Fibroblast of pulmonary artery (primary cell): ENCODE measurements around the gene SNX17.
A peak's percentile ranks its signal among the peaks of the same experiment; 100 is the strongest.

Source experiments
- DNase-seq: peaks from one replicate; pipeline ENCODE4 v3.0.0-alpha.2; 2010; ENCODE audit warnings: low read depth
- H3K4me3 ChIP-seq: replicated peaks from 2 replicates; pipeline ENCODE4 v1.5.1; 2011; ENCODE audit warnings: low read depth, mild to moderate bottlenecking, control low read depth, low read length, moderate library complexity
- TF ChIP-seq, protein P1 (sequence below): IDR thresholded peaks from 2 replicates; pipeline ENCODE4 v1.5.1; 2011; ENCODE audit warnings: mild to moderate bottlenecking, control low read depth, low read length, inconsistent platforms; ENCODE audit errors: missing control alignments

The SNX17 gene

DNA sequence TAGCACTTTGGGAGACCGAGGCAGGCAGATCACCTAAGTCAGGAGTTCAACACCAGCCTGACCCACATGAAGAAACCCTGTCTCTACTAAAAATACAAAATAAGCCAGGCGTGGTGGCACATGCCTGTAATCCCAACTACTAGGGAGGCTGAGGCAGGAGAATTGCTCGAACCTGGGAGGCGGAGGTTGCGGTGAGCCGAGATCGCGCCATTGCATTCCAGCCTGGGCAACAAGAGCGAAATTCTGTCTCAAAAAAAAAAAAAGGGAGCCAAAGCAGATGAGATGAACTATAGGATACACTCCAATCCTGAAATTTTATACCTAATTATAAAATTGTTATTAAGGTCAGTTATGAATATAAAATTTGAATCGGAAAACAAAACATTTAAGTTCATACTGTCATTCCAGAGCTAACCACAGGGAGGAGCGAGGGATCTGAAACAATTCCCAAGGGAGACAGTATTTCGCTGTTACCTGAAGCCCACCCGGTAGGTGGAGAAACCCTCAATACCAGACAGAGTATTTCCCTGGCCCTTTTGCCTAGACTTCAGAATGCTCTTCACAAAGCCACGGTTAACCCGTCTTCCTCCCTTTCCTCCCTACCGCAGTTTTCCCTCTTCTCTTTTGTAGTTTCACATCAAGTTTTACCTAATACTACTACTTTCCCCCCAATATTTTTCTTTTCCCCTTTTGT is 37.5 kb downstream of the SNX17 start:
- DNase-seq = peak; percentile 74

DNA sequence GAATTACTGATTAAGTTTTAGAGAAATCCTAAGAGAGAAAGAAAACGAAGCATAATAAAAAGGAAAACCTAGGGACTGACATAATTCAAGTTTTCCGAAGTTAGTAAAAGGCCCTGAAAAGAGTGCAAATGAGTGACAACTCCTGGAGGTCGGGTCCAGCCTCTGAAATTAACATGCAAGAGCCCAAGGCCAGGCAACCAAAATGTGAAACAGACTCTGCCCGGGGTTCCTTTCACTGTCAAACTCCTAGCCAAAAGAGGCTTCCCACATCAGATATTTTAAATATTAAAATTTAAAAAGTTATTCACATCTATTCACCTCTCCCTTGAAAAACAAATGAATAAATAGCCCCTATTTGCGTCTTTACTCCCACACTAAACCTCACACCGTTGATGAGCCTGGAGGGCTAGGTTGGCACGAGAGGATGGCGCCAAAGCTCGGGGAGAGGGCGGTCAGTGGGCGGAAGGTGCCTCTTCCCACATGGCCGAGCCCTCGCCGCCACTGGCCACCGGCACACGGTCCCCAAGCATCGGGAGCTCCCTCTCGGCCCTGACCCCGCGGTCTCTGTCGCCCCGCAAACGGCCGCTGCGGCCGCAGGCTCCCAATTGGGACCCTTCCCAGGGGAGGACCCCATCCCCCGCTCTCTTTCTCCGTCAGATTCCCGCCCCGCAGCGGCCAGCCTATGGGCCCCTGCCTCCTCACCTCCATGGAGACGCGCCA is 38.3 kb downstream of the SNX17 start:
- DNase-seq = no peak
- peak overlapping the region; percentile 92 for H3K4me3 ChIP-seq
- TF ChIP-seq, protein P1, sequence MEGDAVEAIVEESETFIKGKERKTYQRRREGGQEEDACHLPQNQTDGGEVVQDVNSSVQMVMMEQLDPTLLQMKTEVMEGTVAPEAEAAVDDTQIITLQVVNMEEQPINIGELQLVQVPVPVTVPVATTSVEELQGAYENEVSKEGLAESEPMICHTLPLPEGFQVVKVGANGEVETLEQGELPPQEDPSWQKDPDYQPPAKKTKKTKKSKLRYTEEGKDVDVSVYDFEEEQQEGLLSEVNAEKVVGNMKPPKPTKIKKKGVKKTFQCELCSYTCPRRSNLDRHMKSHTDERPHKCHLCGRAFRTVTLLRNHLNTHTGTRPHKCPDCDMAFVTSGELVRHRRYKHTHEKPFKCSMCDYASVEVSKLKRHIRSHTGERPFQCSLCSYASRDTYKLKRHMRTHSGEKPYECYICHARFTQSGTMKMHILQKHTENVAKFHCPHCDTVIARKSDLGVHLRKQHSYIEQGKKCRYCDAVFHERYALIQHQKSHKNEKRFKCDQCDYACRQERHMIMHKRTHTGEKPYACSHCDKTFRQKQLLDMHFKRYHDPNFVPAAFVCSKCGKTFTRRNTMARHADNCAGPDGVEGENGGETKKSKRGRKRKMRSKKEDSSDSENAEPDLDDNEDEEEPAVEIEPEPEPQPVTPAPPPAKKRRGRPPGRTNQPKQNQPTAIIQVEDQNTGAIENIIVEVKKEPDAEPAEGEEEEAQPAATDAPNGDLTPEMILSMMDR = no peak

More for the DNA sequence above, 37.5 kb downstream of the SNX17 start:
- TF ChIP-seq, protein P1 = peak; percentile 68
- peak overlapping the region; percentile 92 for H3K4me3 ChIP-seq

DNA sequence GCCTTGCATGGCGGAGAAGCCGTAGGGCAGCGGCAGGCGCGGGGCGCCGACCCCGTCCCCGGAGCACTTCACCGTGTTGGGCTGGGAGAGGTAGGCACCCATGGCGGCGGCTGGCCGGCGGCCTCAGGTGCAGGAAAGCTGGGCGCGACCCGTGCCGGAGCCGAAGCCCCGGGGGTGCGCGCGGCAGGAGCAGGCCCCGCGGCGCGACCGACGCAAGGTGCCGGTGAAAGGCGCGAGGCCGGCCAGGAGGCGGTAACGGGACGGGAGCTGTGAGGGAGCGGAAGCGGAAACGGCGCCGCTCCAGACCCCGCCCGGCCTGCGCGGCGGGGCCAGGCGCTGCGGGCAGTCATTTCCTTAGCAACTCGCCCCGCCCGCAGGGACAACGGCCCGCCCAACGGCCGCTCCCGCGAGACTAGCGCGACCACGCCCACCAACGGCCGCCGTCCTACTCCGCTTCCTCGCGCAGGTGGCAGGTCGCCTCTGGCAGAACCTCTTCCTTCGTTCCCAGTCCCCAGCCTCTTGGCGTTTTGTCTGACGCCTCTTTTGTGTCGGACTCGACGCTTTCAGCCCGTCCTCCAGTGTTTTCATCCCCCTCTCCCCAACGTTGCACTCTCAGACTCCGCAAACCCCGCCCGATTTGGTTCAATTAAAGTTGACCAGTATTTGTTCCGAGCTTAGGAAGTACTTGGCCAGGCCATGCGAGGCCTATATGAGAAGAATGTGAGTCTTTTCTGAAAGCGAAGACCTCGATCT is 39.1 kb downstream of the SNX17 start, which contains the start of gene PPM1G:
PPM1G (minus strand) TSS at position 271 of the 753 bp plus-strand sequence; CDS start at position 102, 169 bp downstream.
- peak within 1 kb of the TSS; percentile 92 for H3K4me3 ChIP-seq
- TF ChIP-seq, protein P1 = no peak
- DNase-seq = peak; percentile 92

DNA sequence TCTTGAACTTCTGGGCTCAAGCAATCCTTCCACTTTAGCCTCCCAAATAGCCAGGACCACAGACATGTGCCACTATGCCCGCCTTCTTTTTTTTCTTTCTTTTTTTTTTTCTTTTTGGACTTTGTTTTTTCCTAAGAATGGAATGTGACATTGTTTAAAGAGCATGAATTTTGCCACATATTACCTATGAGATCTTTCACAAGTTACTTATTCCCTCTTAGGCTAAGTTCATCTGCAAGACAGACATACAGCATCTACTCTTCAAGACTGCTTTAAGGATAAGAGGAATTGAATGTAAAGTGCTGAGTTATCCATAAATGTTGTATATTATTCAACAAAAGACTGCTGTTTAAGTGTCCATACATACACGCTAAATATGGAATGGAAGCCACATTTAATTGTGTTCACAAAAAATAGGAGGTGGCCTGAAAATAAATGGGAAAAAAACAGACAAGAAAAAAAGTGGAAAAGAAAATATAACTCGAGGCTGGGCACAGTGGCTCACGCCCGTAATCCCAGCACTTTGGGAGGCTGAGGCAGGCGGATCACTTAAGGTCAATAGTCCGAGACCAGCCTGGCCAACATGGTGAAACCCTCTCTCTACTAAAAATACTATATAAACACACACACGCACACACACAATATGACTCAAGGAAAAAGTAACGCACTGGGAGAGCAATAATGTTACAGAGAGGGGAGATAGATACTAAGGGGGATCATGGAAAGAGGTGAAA is 42.2 kb downstream of the SNX17 start:
- DNase-seq = no peak
- H3K4me3 ChIP-seq = no peak overlapping the region
- TF ChIP-seq, protein P1 = no peak

DNA sequence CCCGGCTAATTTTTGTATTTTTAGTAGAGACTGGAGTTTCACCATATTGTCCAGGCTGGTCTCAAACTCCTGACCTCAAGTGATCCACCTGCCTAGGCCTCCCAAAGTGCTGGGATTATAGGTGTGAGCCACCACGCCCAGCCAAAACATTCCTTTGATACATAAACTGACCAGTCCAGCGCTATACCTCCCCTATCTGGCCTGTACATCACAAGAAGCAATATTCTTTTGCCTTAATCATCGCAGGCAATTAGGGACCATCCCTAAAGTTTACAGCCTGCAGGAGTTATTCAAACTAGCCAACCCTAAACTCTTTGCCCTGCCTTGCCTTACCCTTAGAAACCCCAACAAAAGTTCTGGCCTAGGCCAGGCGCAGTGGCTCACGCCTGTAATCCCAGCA is 45.7 kb downstream of the SNX17 start:
- H3K4me3 ChIP-seq = no peak overlapping the region
- TF ChIP-seq, protein P1 = no peak
- no peak for DNase-seq

DNA sequence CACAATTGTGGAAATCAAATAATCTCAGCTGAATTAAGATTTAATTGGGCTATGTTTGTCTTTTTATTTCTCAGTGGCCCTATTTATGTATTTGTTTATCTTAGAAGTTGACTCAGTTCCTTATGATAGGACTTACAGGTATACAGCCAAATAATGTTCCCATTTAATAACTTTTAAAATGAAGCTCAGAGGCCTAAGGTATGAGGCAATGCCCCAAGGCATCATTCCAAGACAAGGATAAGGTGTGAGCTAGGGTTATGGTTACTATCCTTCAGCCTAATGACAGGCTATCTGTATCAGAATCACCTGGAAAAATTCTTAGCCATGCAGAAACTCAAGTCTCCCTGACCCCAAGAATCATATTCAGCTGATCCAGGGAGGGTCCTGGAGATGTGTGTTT is 50.6 kb downstream of the SNX17 start:
- TF ChIP-seq, protein P1 = no peak
- no peak overlapping the region for H3K4me3 ChIP-seq
- DNase-seq = no peak
